GM12874 (cell line): ENCODE measurements around the gene UCHL3.

Experiments
- TF ChIP-seq, protein P1 (sequence below): IDR thresholded peaks from 2 replicates; pipeline ENCODE4 v1.5.1; 2011; ENCODE audit warnings: low read depth, mild to moderate bottlenecking, control low read depth, low read length, moderate library complexity; ENCODE audit not compliant: insufficient read depth

The UCHL3 gene

DNA sequence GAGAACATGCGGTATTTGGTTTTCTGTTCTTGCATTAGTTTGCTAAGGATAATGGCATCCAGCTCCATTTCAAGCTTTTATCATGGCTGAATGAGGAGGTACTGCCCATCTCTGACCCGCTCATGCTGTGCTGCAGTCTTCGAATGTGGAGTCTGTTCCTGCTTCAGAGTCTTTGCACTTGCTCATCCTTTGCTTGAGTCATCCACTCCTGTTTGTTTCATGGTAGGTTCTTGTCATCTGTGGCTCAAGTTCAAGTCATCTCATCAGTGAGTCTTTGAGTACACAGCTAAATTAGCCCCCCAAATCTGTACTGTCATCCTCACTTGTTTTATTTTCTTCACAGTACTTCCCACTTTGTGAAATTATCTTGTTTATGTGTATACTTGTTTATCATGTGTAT lies 5.4 kb downstream of the UCHL3 start:
- TF ChIP-seq, protein P1, sequence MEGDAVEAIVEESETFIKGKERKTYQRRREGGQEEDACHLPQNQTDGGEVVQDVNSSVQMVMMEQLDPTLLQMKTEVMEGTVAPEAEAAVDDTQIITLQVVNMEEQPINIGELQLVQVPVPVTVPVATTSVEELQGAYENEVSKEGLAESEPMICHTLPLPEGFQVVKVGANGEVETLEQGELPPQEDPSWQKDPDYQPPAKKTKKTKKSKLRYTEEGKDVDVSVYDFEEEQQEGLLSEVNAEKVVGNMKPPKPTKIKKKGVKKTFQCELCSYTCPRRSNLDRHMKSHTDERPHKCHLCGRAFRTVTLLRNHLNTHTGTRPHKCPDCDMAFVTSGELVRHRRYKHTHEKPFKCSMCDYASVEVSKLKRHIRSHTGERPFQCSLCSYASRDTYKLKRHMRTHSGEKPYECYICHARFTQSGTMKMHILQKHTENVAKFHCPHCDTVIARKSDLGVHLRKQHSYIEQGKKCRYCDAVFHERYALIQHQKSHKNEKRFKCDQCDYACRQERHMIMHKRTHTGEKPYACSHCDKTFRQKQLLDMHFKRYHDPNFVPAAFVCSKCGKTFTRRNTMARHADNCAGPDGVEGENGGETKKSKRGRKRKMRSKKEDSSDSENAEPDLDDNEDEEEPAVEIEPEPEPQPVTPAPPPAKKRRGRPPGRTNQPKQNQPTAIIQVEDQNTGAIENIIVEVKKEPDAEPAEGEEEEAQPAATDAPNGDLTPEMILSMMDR, result no peak

DNA sequence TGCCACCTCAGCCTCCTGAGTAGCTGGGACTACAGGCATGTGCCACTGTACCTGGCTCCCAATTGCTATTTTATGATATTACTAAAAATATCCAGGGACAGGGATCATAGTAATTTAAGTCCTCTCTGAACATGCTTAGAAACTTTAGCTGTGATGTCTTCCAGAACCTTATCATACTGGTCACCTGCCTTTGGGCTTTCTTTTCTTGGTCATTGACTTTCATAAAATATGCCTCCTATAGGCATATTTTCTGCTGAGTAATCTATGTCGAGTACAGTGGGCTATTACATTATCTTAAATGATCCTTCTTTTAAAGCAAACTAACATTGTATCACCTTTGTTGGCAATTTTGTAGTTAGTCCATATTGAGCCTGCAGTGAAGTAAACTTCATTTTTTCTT lies 6.2 kb downstream of the UCHL3 start:
- TF ChIP-seq, protein P1, result no peak

DNA sequence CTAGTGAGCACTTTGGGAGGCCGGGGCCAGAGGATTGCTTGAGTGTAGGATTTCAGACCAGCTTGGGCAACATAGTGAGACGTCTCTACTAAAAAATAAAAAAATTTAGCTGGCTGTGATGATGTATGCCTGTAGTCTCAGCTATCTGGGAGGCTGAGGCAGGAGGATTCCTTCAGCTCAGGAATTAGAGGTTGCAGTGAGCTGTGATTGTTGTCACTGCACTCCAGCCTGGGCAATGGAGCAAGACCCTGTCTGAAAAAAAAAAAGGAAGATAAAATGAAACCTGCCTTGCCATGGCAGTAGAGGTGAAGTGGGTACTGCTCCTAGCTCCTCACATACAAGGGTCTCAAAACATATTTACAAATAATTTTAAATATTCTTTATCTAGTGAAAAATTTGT lies 7.4 kb downstream of the UCHL3 start:
- TF ChIP-seq, protein P1, result no peak

DNA sequence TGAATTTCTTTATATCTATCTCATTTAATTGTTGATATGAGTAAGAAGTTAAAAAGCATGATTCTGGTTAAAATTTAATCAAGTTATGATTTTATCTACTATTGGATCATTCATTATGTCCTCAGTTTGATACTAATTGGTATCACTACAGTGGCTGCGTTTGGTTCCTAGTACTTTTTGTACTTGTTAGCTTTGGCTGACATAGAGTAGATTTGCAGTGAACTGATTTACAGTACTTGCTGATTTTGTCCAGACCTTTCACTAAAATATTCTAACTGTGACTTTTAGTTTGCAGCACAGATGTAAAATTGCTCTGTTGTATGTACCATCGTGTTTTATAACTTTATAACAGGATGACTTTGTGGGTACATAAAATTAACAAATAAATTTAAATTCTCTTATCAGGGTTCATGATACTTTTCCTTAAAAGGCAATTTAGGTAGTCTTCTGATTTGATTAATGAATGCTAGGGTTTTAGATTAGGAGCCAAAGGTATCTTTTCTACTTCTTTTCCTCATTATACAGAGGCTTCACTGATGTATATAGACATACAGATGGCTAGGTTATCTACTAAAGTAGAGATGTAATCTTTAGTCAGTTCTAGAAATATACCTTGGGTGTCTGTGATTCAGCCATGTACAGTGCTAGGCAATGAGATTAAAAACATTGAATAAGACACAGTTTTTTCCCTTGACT lies 8.7 kb downstream of the UCHL3 start:
- TF ChIP-seq, protein P1, result no peak

DNA sequence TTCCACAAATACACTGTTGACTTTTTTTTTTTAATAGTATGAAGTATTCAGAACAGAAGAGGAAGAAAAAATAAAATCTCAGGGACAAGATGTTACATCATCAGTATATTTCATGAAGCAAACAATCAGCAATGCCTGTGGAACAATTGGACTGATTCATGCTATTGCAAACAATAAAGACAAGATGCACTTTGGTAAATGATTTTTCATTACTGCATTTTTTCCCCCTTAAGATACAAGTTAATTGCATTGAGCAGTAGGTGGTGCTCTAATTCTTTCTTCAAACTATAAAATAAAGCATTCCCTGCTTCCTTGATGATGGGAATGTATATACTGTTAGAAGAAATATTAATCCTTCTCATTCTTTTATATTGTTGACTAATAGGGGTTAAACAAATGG lies 17.1 kb downstream of the UCHL3 start:
- TF ChIP-seq, protein P1, result no peak

DNA sequence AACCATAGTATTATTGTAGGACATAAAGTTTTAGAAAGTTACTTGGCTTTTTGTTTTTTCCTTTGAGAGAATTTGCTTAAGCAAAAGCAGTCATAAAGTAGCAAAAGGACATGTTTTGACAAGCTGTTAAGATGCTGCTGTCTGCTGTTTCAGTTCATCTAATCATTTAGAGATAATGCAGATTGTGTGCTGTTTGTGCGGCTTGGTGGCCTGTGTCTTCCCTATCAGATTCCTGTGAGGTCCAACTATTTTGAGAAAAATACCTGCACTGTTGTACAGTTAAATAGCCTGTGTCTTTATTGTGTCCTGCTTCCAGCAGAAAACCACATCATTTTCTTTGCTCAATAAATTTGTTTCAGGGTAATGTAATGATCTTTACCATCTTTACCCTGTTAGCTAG lies 20.0 kb downstream of the UCHL3 start:
- TF ChIP-seq, protein P1, result no peak

DNA sequence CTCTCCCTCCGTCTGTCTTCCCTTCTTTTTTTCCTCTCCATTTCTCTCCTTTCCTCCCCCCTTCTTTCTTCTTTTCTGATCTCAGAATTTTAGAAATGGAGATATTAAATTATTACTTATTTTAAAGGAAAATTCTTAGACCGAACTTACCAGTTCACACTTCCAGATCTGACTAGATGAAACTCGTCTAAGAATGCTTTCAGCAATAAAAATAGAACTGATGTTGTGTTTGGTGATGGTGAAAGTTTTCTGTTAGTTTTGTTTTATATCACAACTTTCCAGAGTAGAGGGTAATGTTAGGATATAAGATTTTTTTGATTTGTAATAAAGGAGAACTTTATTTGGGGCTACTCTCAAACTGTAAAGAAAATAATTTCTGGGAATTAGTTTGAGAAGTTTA lies 29.9 kb downstream of the UCHL3 start:
- TF ChIP-seq, protein P1, result no peak
